ENCODE data around the gene TCP11X1.
"Not testable (repeated sequence)": the region's sequence is repeated elsewhere in the genome, so short reads cannot be mapped to it uniquely, and the experiment has no call there.

The TCP11X1 gene

DNA sequence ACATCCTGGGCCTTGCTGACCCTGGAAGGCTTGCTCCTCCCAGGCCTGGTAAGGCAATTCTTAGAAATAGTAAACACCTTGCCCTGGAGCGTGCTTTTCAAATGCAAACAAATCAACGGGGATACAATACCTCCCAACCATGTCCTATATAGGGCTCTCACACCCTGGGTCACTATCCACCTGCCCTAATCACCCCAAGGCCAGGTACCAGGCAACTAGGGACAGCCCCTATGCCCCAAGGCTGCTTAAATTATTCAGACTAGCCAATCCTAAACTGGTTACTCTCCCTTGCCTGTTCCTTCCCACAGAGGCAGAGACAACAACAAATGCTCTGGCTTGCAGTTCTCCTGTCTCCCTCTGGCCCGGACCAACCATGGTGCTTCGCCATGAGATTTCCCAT, 57.1 kb downstream of the TCP11X1 start:
- not testable (repeated sequence) for H2AFZ ChIP-seq (ENCODE audit: low read length); H3K4me2 ChIP-seq (ENCODE audit: low read length); H3K27me3 ChIP-seq (ENCODE audit: insufficient read depth, low read length); H3K9me2 ChIP-seq (ENCODE audit: low read depth, low read length); H3F3A ChIP-seq (ENCODE audit: insufficient read depth, low read length); H3K9ac ChIP-seq (ENCODE audit: low read length); H3K79me2 ChIP-seq (ENCODE audit: insufficient read depth, low read length); H3K4me1 ChIP-seq (ENCODE audit: insufficient read depth, low read length, severe bottlenecking); H3K36me3 ChIP-seq (ENCODE audit: insufficient read depth, low read length); H4K20me1 ChIP-seq (ENCODE audit: insufficient read depth, low read length); H3K4me3 ChIP-seq (ENCODE audit: low read depth, low read length, poor library complexity, severe bottlenecking); H3K9me3 ChIP-seq (ENCODE audit: low read length); H3K27ac ChIP-seq (ENCODE audit: low read depth, low read length, poor library complexity, severe bottlenecking)
